ENCODE measurements around the gene ARHGAP26. TPM values are rescaled to one million over a fixed set of nuclear protein-coding genes. Genes with fewer than 3 reads are reported as not detected.

ARHGAP26 gene
- total and polyA plus RNA-seq, 2 of the 4 experiments (the other 2 are of a cell fraction), result 0.54 to 0.56 TPM

- in situ Hi-C loops (cut with MboI; ENCODE audit: low sequenced_read_pairs), result no loop called here
- CTCF ChIA-PET, result interaction anchor here (1.8 kb wide), 1 partner anchor 15 kb away, joined by 7 read pairs; no protein-coding TSS in a partner anchor
- dilution Hi-C loops (cut with HindIII; ENCODE audit: low sequenced_read_pairs, unreplicated experiment), result no loop called here
Observed at GRCh38 chr5:143111799-143112198, 341.6 kb downstream of the ARHGAP26 start.

More at GRCh38 chr5:143111799-143112198, 341.6 kb downstream of the ARHGAP26 start:
- Histone ChIP-seq H3K9me3 (ENCODE audit: control insufficient read depth, insufficient read depth, low read length) (no peaks in the 10 kb centered on the region), H3K14ac (replicated peaks; ENCODE audit: low read depth, low read length) (0 out of 2 replicates have a peak overlapping the region, but pooled peaks have one; percentile 16), H3K27ac (ENCODE audit: insufficient read depth, low read length) (no peak overlapping the region), H3K23ac (ENCODE audit: low read depth, low read length) (no peak overlapping the region), H2AFZ (replicated peaks; ENCODE audit: low read length, poor library complexity) (peak overlapping the region; percentile 26), H3K18ac (ENCODE audit: low read depth, low read length) (no peak overlapping the region), H3K56ac (ENCODE audit: extremely low read depth, insufficient read depth, low read length) (no peak overlapping the region), H3K27me3 (ENCODE audit: control insufficient read depth, insufficient read depth, low read length) (no peaks in the 10 kb centered on the region), H3K79me1 (ENCODE audit: low read depth in 1 of 2, low read length in 2 of 2) (no peaks in the 10 kb centered on the region), H3K9me1 (ENCODE audit: insufficient read depth, low read length) (peaks cover 8% of the 10 kb centered on the region; the same call in 1 of the 2 replicates), H4K91ac (ENCODE audit: insufficient read depth, low read depth, low read length) (no peak overlapping the region), H2AK9ac (replicated peaks; ENCODE audit: low read depth, low read length, poor library complexity) (no peak overlapping the region), H2BK20ac (ENCODE audit: low read depth, low read length) (no peak overlapping the region), H3K36me3 (ENCODE audit: control insufficient read depth, insufficient read depth, low read length) (no peaks in the 10 kb centered on the region), H2AK5ac (ENCODE audit: low read depth, low read length) (peak overlapping the region; percentile 64; the same call in 1 of the 2 replicates), H2BK5ac (ENCODE audit: low read depth, low read length, poor library complexity, severe bottlenecking) (no peak overlapping the region), H3K4ac (ENCODE audit: low read depth, low read length) (no peak overlapping the region), H3K9ac (ENCODE audit: low read depth, low read length) (no peak overlapping the region), H3K4me3 (ENCODE audit: insufficient read depth, low read depth, low read length) (no peak overlapping the region), H3K4me1 (ENCODE audit: control insufficient read depth, insufficient read depth, low read length) (peaks cover 2% of the 10 kb centered on the region; the same call in 1 of the 2 replicates), H2BK15ac (ENCODE audit: low read depth, low read length) (no peak overlapping the region), H4K5ac (ENCODE audit: low read depth, low read length) (no peak overlapping the region), H3K4me2 (ENCODE audit: low read depth, low read length) (no peak overlapping the region), H2BK120ac (ENCODE audit: low read depth, low read length) (no peak overlapping the region), H4K20me1 (ENCODE audit: insufficient read depth, low read length) (no peaks in the 10 kb centered on the region), H4K8ac (ENCODE audit: low read depth in 2 of 2, low read length in 2 of 2) (no peak overlapping the region)
- POLR2A ChIA-PET (ENCODE audit: unreplicated experiment), result no interaction called here
- TF ChIP-seq CTCF (conservative IDR thresholded peaks at IDR 0.05; ENCODE audit: low read depth, low read length), result no peak
- no peak for TF ChIP-seq MAZ (IDR thresholded peaks at IDR 0.05; ENCODE audit: borderline replicate concordance, low read depth, low read length)
- no peak for TF ChIP-seq CHD1 (IDR thresholded peaks at IDR 0.05; ENCODE audit: low read depth, low read length)
- TF ChIP-seq POLR2A (IDR thresholded peaks at IDR 0.05; ENCODE audit: low read depth, low read length), result no peak
- TF ChIP-seq ELK1 (IDR thresholded peaks at IDR 0.05; ENCODE audit: borderline replicate concordance, low read depth, low read length), result no peak
- no peak for TF ChIP-seq FOS (IDR thresholded peaks at IDR 0.05; ENCODE audit: low read depth, low read length)
- TF ChIP-seq NFE2L2 (IDR thresholded peaks at IDR 0.05; ENCODE audit: low read depth, low read length), result no peak
- no peak for TF ChIP-seq USF2 (IDR thresholded peaks at IDR 0.05; ENCODE audit: low read depth, low read length)
- no peak for TF ChIP-seq RCOR1 (IDR thresholded peaks at IDR 0.05; ENCODE audit: insufficient replicate concordance, low read length)
- TF ChIP-seq MXI1 (IDR thresholded peaks at IDR 0.05; ENCODE audit: borderline replicate concordance, low read depth, low read length), result no peak
- no peak for TF ChIP-seq RAD21 (IDR thresholded peaks at IDR 0.05; ENCODE audit: low read length)
- TF ChIP-seq MAFK (IDR thresholded peaks at IDR 0.05; ENCODE audit: low read depth, low read length), result no peak
- TF ChIP-seq CEBPB (IDR thresholded peaks at IDR 0.05; ENCODE audit: low read depth, low read length), result no peak
- no peak for TF ChIP-seq SMC3 (IDR thresholded peaks at IDR 0.05; ENCODE audit: low read depth, low read length)
- TF ChIP-seq RFX5 (IDR thresholded peaks at IDR 0.05; ENCODE audit: low read depth, low read length), result no peak
- DNase-seq (no peak), ATAC-seq (ENCODE audit: low read depth) (no peak)
- no TSS peak for BruUV-seq (replicated peaks)
- intact Hi-C loops (cut with micrococcal nuclease), result no loop called here
- 80% methylated on average over 1 of the region's 5 CpGs; no CpG with 5 or more reads in 1 of the 2 experiments for whole genome bisulfite sequencing, 2 experiments (ENCODE audit: extremely low coverage in 2 of 2, insufficient read length in 1 of 2)
